HUDEP-2 (cell line): Measurements from ENCODE around the gene NCKIPSD.
"Not testable (repeated sequence)": the region's sequence is repeated elsewhere in the genome, so short reads cannot be mapped to it uniquely, and the experiment has no call there.

ENCODE experiments used
- DNase-seq, 76 experiments: peaks; one replicate each; lab custom pipeline; 2025; ENCODE audit not compliant: unreplicated experiment in 76 of 76; lab: John Stamatoyannopoulos, UW

The NCKIPSD gene

GRCh38 chr3:48685603-48686511, at the start of gene NCKIPSD:
Gene NCKIPSD, minus strand, starts transcription at chr3:48685915. Its CDS starts 108 bp downstream, at chr3:48685807.
- peak in 71 of 76 experiments; percentile 15 to 90 (median 75) for DNase-seq

GRCh38 chr3:48735075-48735767, 49.5 kb upstream of the NCKIPSD start:
- DNase-seq: not testable (repeated sequence)

GRCh38 chr3:48734541-48734940, 48.8 kb upstream of the NCKIPSD start:
- not testable (repeated sequence) for DNase-seq

GRCh38 chr3:48733752-48734518, 48.2 kb upstream of the NCKIPSD start:
- not testable (repeated sequence) for DNase-seq

- no peak for DNase-seq
These were observed 41.8 kb upstream of the NCKIPSD start for GRCh38 chr3:48727511-48727910.

GRCh38 chr3:48725185-48725855, 39.6 kb upstream of the NCKIPSD start:
- DNase-seq: not testable (repeated sequence)

- no peak for DNase-seq
These were observed 38.0 kb upstream of the NCKIPSD start for GRCh38 chr3:48723725-48724124.

- DNase-seq: not testable (repeated sequence)
These were observed 37.6 kb upstream of the NCKIPSD start for GRCh38 chr3:48723293-48723692.

GRCh38 chr3:48716982-48717746, 31.4 kb upstream of the NCKIPSD start, which contains the start of gene IP6K2:
Gene IP6K2, minus strand, starts transcription at chr3:48717221. Its CDS starts 21,930 bp downstream, at chr3:48695291.
- peak; percentile 28 to 99 (median 97) for DNase-seq

- DNase-seq: peak in 8 of 76 experiments; percentile 5 to 29 (median 14)
These were observed 30.8 kb upstream of the NCKIPSD start for GRCh38 chr3:48716508-48716981.

- no peak for DNase-seq
These were observed 29.6 kb upstream of the NCKIPSD start for GRCh38 chr3:48715174-48715800.

- DNase-seq: no peak
These were observed 26.0 kb upstream of the NCKIPSD start for GRCh38 chr3:48711727-48712126.

- DNase-seq: no peak
These were observed 23.3 kb upstream of the NCKIPSD start for GRCh38 chr3:48709051-48709461.

- DNase-seq: no peak
These were observed 22.8 kb upstream of the NCKIPSD start for GRCh38 chr3:48708481-48708889.

- DNase-seq: no peak
These were observed 21.4 kb upstream of the NCKIPSD start for GRCh38 chr3:48707157-48707556.

- DNase-seq: peak in 3 of 76 experiments; percentile 16 to 26 (median 18)
These were observed 16.7 kb upstream of the NCKIPSD start for GRCh38 chr3:48702320-48702920.

GRCh38 chr3:48700731-48701405, 15.2 kb upstream of the NCKIPSD start:
- DNase-seq: no peak

GRCh38 chr3:48698891-48699290, 13.2 kb upstream of the NCKIPSD start:
- no peak for DNase-seq
